Endothelial cell (in vitro differentiated cells): ENCODE results near the gene IL5RA. TPM values are rescaled to one million over a fixed set of nuclear protein-coding genes. Genes with fewer than 3 reads are reported as not detected.

Source experiments
- DNase-seq: peaks from one replicate; pipeline ENCODE4 v3.0.0; 2021; ENCODE audit warnings: low spot score
- H3K27ac Mint-ChIP-seq: one replicate; pipeline ENCODE4 v1.8.0; 2021; ENCODE audit warnings: mixed read lengths, inconsistent platforms; ENCODE audit not compliant: unreplicated experiment
- H3K27me3 Mint-ChIP-seq: one replicate; pipeline ENCODE4 v1.8.0; 2021; ENCODE audit warnings: mild to moderate bottlenecking, moderate library complexity, mixed read lengths, inconsistent platforms; ENCODE audit not compliant: unreplicated experiment
- H3K36me3 Mint-ChIP-seq: one replicate; pipeline ENCODE4 v1.8.0; 2021; ENCODE audit warnings: mild to moderate bottlenecking, low read depth, mixed read lengths, inconsistent platforms; ENCODE audit not compliant: unreplicated experiment
- H3K4me1 Mint-ChIP-seq: one replicate; pipeline ENCODE4 v1.8.0; 2021; ENCODE audit warnings: mild to moderate bottlenecking, mixed read lengths, inconsistent platforms; ENCODE audit not compliant: unreplicated experiment
- H3K4me3 Mint-ChIP-seq: one replicate; pipeline ENCODE4 v1.8.0; 2021; ENCODE audit warnings: mild to moderate bottlenecking, mixed read lengths, inconsistent platforms; ENCODE audit not compliant: unreplicated experiment
- H3K9me3 Mint-ChIP-seq: one replicate; pipeline ENCODE4 v1.8.0; 2021; ENCODE audit warnings: mixed read lengths, inconsistent platforms; ENCODE audit not compliant: unreplicated experiment
- CTCF ChIP-seq: fragments of 200-600 bp; sonication (generic); IDR thresholded peaks from one replicate; pipeline ENCODE4 v1.5.0; 2021; ENCODE audit warnings: antibody characterized with exemption; ENCODE audit not compliant: unreplicated experiment
- total RNA-seq: library from RNA; stranded (reverse); fragmentation: NEBNext Ultra II Directional; extraction: Animal tissue kit (Norgen Biotek cat#: 25700); gene quantifications from one replicate; pipeline ENCODE4 v1.2.1, GENCODE V29; 2021; ENCODE audit not compliant: unreplicated experiment

The IL5RA gene
- total RNA-seq, 1 donor from 2014 or later, result not detected

DNA sequence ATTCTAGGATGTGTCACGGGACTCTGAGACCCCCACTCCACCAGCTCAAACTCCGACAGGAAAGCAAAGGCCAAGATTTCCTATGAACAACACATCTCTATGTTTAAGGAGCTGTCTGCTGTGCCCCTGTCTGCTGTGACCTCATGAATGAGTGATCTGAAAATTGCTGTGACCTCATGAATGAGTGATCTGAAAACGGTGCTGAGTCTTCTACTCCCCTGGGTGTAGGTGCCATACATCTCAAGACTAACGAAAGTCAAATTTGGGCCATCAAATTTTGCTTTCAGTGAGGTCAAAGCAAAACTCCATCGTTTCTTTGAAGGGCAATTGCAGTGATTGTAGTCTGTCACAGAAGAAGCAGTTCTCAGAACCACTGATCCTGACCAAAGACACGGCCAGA, 24.4 kb downstream of the IL5RA start:
- Mint-ChIP-seq H3K9me3 (peaks cover 48% of the 10 kb centered on the region), H3K27me3 (peaks cover 9% of the 10 kb centered on the region), H3K27ac (no peak overlapping the region), H3K4me1 (no peaks in the 10 kb centered on the region), H3K4me3 (no peak overlapping the region), H3K36me3 (peaks cover 15% of the 10 kb centered on the region)
- DNase-seq, result no peak
- no peak for TF ChIP-seq CTCF

GRCh38 chr3:3084890-3085289, 25.3 kb downstream of the IL5RA start:
- no peak for DNase-seq
- peaks cover 6% of the 10 kb centered on the region for H3K27me3 Mint-ChIP-seq
- peaks cover 45% of the 10 kb centered on the region for H3K9me3 Mint-ChIP-seq
- no peak overlapping the region for H3K27ac Mint-ChIP-seq
- H3K36me3 Mint-ChIP-seq, result peaks cover 15% of the 10 kb centered on the region
- H3K4me3 Mint-ChIP-seq, result no peak overlapping the region
- no peak for TF ChIP-seq CTCF
- no peaks in the 10 kb centered on the region for H3K4me1 Mint-ChIP-seq

GRCh38 chr3:3082234-3082924, 27.8 kb downstream of the IL5RA start:
- Mint-ChIP-seq H3K9me3 (peaks cover 28% of the 10 kb centered on the region), H3K36me3 (peaks cover 18% of the 10 kb centered on the region), H3K27me3 (peaks cover 7% of the 10 kb centered on the region), H3K4me3 (no peak overlapping the region), H3K27ac (no peak overlapping the region), H3K4me1 (no peaks in the 10 kb centered on the region)
- no peak for TF ChIP-seq CTCF
- DNase-seq, result no peak

GRCh38 chr3:3081381-3082233, 28.6 kb downstream of the IL5RA start:
- Mint-ChIP-seq H3K27me3 (peaks cover 7% of the 10 kb centered on the region), H3K36me3 (peaks cover 16% of the 10 kb centered on the region), H3K27ac (no peak overlapping the region), H3K4me3 (no peak overlapping the region), H3K4me1 (no peaks in the 10 kb centered on the region), H3K9me3 (peaks cover 26% of the 10 kb centered on the region)
- no peak for TF ChIP-seq CTCF
- DNase-seq, result no peak

GRCh38 chr3:3080309-3080708, 29.9 kb downstream of the IL5RA start:
- no peak for DNase-seq
- Mint-ChIP-seq H3K4me1 (no peaks in the 10 kb centered on the region), H3K4me3 (no peak overlapping the region), H3K9me3 (peaks cover 22% of the 10 kb centered on the region), H3K27ac (no peak overlapping the region), H3K27me3 (peaks cover 4% of the 10 kb centered on the region), H3K36me3 (peaks cover 8% of the 10 kb centered on the region)
- TF ChIP-seq CTCF, result no peak
